Measurements from ENCODE around the gene TMEM80.
"Not testable (repeated sequence)": the region's sequence is repeated elsewhere in the genome, so short reads cannot be mapped to it uniquely, and the experiment has no call there.

The TMEM80 gene

GRCh38 chr11:679271-680207, 16.1 kb upstream of the TMEM80 start:
- no peak for DNase-seq

- no peak for DNase-seq
Measured at GRCh38 chr11:680476-680875, 15.1 kb upstream of the TMEM80 start.

GRCh38 chr11:680970-681369, 14.6 kb upstream of the TMEM80 start:
- DNase-seq, result no peak

GRCh38 chr11:686451-687243, 9.0 kb upstream of the TMEM80 start:
- no peak for DNase-seq

GRCh38 chr11:687751-688150, 7.9 kb upstream of the TMEM80 start:
- DNase-seq, result no peak

- no peak for DNase-seq
Measured at GRCh38 chr11:688681-689080, 6.9 kb upstream of the TMEM80 start.

- no peak for DNase-seq
Measured at GRCh38 chr11:689625-690024, 6.0 kb upstream of the TMEM80 start.

- DNase-seq, result not testable (repeated sequence)
Measured at GRCh38 chr11:690244-690643, 5.4 kb upstream of the TMEM80 start.

GRCh38 chr11:690738-691633, 4.6 kb upstream of the TMEM80 start:
- peak in 1 of 5 experiments; percentile 46 for DNase-seq

- no peak for DNase-seq
Measured at GRCh38 chr11:691710-692590, 3.7 kb upstream of the TMEM80 start.

GRCh38 chr11:692824-693414, 2.7 kb upstream of the TMEM80 start:
- DNase-seq, result peak in 2 of 5 experiments; percentile 50 to 61

- DNase-seq, result no peak
Measured at GRCh38 chr11:693415-693831, 2.2 kb upstream of the TMEM80 start.

GRCh38 chr11:693887-694562, 1.6 kb upstream of the TMEM80 start:
- no peak for DNase-seq

GRCh38 chr11:694563-695287, 891 bp upstream of the TMEM80 start, which contains the start of gene DEAF1:
DEAF1 (minus strand) TSS chr11:695222; CDS start chr11:695047, 175 bp downstream.
- peak; percentile 97 to 100 (median 99) for DNase-seq

GRCh38 chr11:695288-695537, 403 bp upstream of the TMEM80 start:
- no peak for DNase-seq

GRCh38 chr11:696955-697491, 1.4 kb downstream of the TMEM80 start:
- DNase-seq, result no peak

GRCh38 chr11:697811-698311, 2.2 kb downstream of the TMEM80 start:
- no peak for DNase-seq

- no peak for DNase-seq
Measured at GRCh38 chr11:698493-699115, 3.0 kb downstream of the TMEM80 start.

- no peak for DNase-seq
Measured at GRCh38 chr11:699116-699508, 3.5 kb downstream of the TMEM80 start.

Data from T-helper 2 cell (primary cell).